HG03103 (cell line): ENCODE data around the gene TUNAR.
"Not testable (repeated sequence)": the region's sequence is repeated elsewhere in the genome, so short reads cannot be mapped to it uniquely, and the experiment has no call there.

Experiments used
- ATAC-seq: cut with Tn5 transposase; IDR thresholded peaks from one replicate; pipeline ENCODE4 v1.9.1; 2021; ENCODE audit warnings: low read depth; ENCODE audit not compliant: unreplicated experiment

Gene TUNAR

GRCh38 chr14:95961481-95961880 lies 84.8 kb downstream of the TUNAR start:
- no peak for ATAC-seq

- no peak for ATAC-seq
Observed at GRCh38 chr14:95964901-95965300, 88.3 kb downstream of the TUNAR start.

- ATAC-seq: not testable (repeated sequence)
Observed at GRCh38 chr14:95968048-95968447, 91.4 kb downstream of the TUNAR start.
